ENCODE results near the gene ZNF516.

ZNF516 gene

GRCh38 chr18:76335859-76336640 is 159.0 kb downstream of the ZNF516 start:
- TF ChIP-seq, protein P1, sequence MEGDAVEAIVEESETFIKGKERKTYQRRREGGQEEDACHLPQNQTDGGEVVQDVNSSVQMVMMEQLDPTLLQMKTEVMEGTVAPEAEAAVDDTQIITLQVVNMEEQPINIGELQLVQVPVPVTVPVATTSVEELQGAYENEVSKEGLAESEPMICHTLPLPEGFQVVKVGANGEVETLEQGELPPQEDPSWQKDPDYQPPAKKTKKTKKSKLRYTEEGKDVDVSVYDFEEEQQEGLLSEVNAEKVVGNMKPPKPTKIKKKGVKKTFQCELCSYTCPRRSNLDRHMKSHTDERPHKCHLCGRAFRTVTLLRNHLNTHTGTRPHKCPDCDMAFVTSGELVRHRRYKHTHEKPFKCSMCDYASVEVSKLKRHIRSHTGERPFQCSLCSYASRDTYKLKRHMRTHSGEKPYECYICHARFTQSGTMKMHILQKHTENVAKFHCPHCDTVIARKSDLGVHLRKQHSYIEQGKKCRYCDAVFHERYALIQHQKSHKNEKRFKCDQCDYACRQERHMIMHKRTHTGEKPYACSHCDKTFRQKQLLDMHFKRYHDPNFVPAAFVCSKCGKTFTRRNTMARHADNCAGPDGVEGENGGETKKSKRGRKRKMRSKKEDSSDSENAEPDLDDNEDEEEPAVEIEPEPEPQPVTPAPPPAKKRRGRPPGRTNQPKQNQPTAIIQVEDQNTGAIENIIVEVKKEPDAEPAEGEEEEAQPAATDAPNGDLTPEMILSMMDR (conservative IDR thresholded peaks at IDR 0.05; ENCODE audit: low read length): no peak
- H3K4me3 ChIP-seq (ENCODE audit: low read length): no peak overlapping the region
- no peak for DNase-seq (ENCODE audit: low read depth)

DNA sequence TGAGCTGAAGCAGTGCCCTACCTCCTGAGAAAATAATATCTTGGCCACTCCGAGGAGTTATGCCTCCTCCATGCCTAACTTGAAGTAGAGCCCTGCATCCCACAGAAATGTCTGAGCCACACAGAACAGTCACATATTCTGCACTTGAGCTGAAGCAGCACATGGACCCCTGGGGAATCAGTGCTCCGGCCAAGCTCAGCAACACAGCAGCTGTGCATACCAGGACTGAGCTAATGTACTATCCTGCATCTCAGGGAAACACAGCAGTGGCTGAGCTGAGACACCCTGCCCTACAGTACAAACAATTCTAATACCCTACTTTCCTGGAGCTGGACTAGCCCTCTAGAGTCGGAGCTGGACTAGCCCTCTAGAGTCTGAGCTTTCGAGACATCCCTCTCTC is 166.9 kb downstream of the ZNF516 start:
- DNase-seq (ENCODE audit: low read depth): no peak
- no peak overlapping the region for H3K4me3 ChIP-seq (ENCODE audit: low read length)
- TF ChIP-seq, protein P1 (conservative IDR thresholded peaks at IDR 0.05; ENCODE audit: low read length): no peak

GRCh38 chr18:76323891-76324290 is 171.2 kb downstream of the ZNF516 start:
- TF ChIP-seq, protein P1 (conservative IDR thresholded peaks at IDR 0.05; ENCODE audit: low read length): no peak
- no peak for DNase-seq (ENCODE audit: low read depth)
- H3K4me3 ChIP-seq (ENCODE audit: low read length): no peak overlapping the region

GRCh38 chr18:76322686-76323085 is 172.4 kb downstream of the ZNF516 start:
- TF ChIP-seq, protein P1 (conservative IDR thresholded peaks at IDR 0.05; ENCODE audit: low read length): no peak
- no peak for DNase-seq (ENCODE audit: low read depth)
- H3K4me3 ChIP-seq (ENCODE audit: low read length): no peak overlapping the region

GRCh38 chr18:76319366-76319765 is 175.7 kb downstream of the ZNF516 start:
- no peak overlapping the region for H3K4me3 ChIP-seq (ENCODE audit: low read length)
- no peak for DNase-seq (ENCODE audit: low read depth)
- TF ChIP-seq, protein P1 (conservative IDR thresholded peaks at IDR 0.05; ENCODE audit: low read length): no peak

- DNase-seq (ENCODE audit: low read depth): no peak
- TF ChIP-seq, protein P1 (conservative IDR thresholded peaks at IDR 0.05; ENCODE audit: low read length): no peak
- H3K4me3 ChIP-seq (ENCODE audit: low read length): no peak overlapping the region
Observed at GRCh38 chr18:76318607-76319006, 176.4 kb downstream of the ZNF516 start.

DNA sequence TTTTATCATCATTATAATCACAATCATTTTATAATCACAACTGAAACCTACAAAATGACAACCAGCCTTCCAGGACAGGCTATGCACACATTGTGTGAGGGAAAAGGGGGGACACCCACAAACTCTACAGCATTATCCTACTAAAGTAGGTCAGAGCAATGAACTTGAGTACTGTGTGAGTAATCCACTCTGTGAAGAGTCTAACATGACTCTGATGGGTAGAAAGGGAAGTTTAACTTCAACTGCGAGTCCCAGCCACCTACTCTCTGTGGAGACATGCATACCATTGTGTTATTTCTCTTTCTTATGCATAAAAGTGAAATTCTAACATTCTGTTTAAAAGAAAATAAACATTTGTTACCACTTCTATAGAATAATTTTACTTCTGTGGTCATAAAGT is 177.9 kb downstream of the ZNF516 start:
- H3K4me3 ChIP-seq (ENCODE audit: low read length): no peak overlapping the region
- TF ChIP-seq, protein P1 (conservative IDR thresholded peaks at IDR 0.05; ENCODE audit: low read length): no peak
- DNase-seq (ENCODE audit: low read depth): no peak
